Nephron (organoid): Measurements from ENCODE around the gene ABR.
A peak's percentile ranks its signal among the peaks of the same experiment; 100 is the strongest.

Source experiments
- H3K27ac Mint-ChIP-seq, 3 experiments: 2 replicates each; pipeline ENCODE4 v1.8.0; 2020; ENCODE audit warnings: mixed read lengths in 3 of 3, mild to moderate bottlenecking in 2 of 3, moderate library complexity in 1 of 3
- H3K27me3 Mint-ChIP-seq: 2 replicates; pipeline ENCODE4 v1.8.0; 2021; ENCODE audit warnings: low read depth, mild to moderate bottlenecking, moderate library complexity, mixed read lengths
- H3K36me3 Mint-ChIP-seq: 2 replicates; pipeline ENCODE4 v1.8.0; 2020; ENCODE audit warnings: low read depth, mixed read lengths
- H3K4me1 Mint-ChIP-seq: 2 replicates; pipeline ENCODE4 v1.8.0; 2020; ENCODE audit warnings: mixed read lengths
- H3K4me3 Mint-ChIP-seq, 3 experiments: 2 replicates each; pipeline ENCODE4 v1.8.0; 2020; ENCODE audit warnings: mild to moderate bottlenecking in 3 of 3, mixed read lengths in 3 of 3, moderate library complexity in 2 of 3
- H3K9me3 Mint-ChIP-seq: 2 replicates; pipeline ENCODE4 v1.8.0; 2020; ENCODE audit warnings: mixed read lengths
- CTCF ChIP-seq, 3 experiments: fragments of 200-600 bp; sonication (generic); IDR thresholded peaks; one replicate each; pipeline ENCODE4 v1.5.0; 2021; ENCODE audit warnings: antibody characterized with exemption in 3 of 3; ENCODE audit not compliant: unreplicated experiment in 3 of 3

The ABR gene

GRCh38 chr17:1022278-1023024 lies 157.3 kb downstream of the ABR start:
- H3K4me1 Mint-ChIP-seq = peaks cover 18% of the 10 kb centered on the region
- H3K9me3 Mint-ChIP-seq = no peaks in the 10 kb centered on the region
- no peak overlapping the region for H3K27ac Mint-ChIP-seq
- no peak overlapping the region for H3K4me3 Mint-ChIP-seq
- TF ChIP-seq CTCF (IDR thresholded peaks at IDR 0.05; ENCODE audit: unreplicated experiment in 3 of 3) = no peak
- H3K27me3 Mint-ChIP-seq = no peaks in the 10 kb centered on the region
- peaks cover 8% of the 10 kb centered on the region for H3K36me3 Mint-ChIP-seq

- H3K4me1 Mint-ChIP-seq = peaks cover 16% of the 10 kb centered on the region
- no peaks in the 10 kb centered on the region for H3K27me3 Mint-ChIP-seq
- H3K9me3 Mint-ChIP-seq = no peaks in the 10 kb centered on the region
- H3K4me3 Mint-ChIP-seq = no peak overlapping the region
- no peak overlapping the region for H3K27ac Mint-ChIP-seq
- TF ChIP-seq CTCF (IDR thresholded peaks at IDR 0.05; ENCODE audit: unreplicated experiment in 3 of 3) = no peak
- peaks cover 8% of the 10 kb centered on the region for H3K36me3 Mint-ChIP-seq
These were observed 158.6 kb downstream of the ABR start for GRCh38 chr17:1021147-1021546.

GRCh38 chr17:1019451-1019850 lies 160.3 kb downstream of the ABR start:
- Mint-ChIP-seq H3K4me1 (peaks cover 8% of the 10 kb centered on the region), H3K27me3 (no peaks in the 10 kb centered on the region), H3K4me3 (no peak overlapping the region), H3K36me3 (no peaks in the 10 kb centered on the region), H3K9me3 (no peaks in the 10 kb centered on the region), H3K27ac (peak overlapping the region in 1 of 3 experiments; percentile 38)
- TF ChIP-seq CTCF (IDR thresholded peaks at IDR 0.05; ENCODE audit: unreplicated experiment in 3 of 3) = no peak

GRCh38 chr17:1018547-1018946 lies 161.2 kb downstream of the ABR start:
- H3K4me1 Mint-ChIP-seq = peaks cover 8% of the 10 kb centered on the region
- no peaks in the 10 kb centered on the region for H3K36me3 Mint-ChIP-seq
- H3K9me3 Mint-ChIP-seq = no peaks in the 10 kb centered on the region
- no peak overlapping the region for H3K4me3 Mint-ChIP-seq
- TF ChIP-seq CTCF (IDR thresholded peaks at IDR 0.05; ENCODE audit: unreplicated experiment in 3 of 3) = no peak
- H3K27me3 Mint-ChIP-seq = no peaks in the 10 kb centered on the region
- no peak overlapping the region for H3K27ac Mint-ChIP-seq

GRCh38 chr17:1013729-1014090 lies 166.1 kb downstream of the ABR start:
- H3K27ac Mint-ChIP-seq = no peak overlapping the region
- H3K9me3 Mint-ChIP-seq = no peaks in the 10 kb centered on the region
- H3K27me3 Mint-ChIP-seq = no peaks in the 10 kb centered on the region
- H3K36me3 Mint-ChIP-seq = no peaks in the 10 kb centered on the region
- no peaks in the 10 kb centered on the region for H3K4me1 Mint-ChIP-seq
- H3K4me3 Mint-ChIP-seq = no peak overlapping the region
- TF ChIP-seq CTCF (IDR thresholded peaks at IDR 0.05; ENCODE audit: unreplicated experiment in 3 of 3) = no peak
